ENCODE measurements around the gene POP4.

POP4 gene

DNA sequence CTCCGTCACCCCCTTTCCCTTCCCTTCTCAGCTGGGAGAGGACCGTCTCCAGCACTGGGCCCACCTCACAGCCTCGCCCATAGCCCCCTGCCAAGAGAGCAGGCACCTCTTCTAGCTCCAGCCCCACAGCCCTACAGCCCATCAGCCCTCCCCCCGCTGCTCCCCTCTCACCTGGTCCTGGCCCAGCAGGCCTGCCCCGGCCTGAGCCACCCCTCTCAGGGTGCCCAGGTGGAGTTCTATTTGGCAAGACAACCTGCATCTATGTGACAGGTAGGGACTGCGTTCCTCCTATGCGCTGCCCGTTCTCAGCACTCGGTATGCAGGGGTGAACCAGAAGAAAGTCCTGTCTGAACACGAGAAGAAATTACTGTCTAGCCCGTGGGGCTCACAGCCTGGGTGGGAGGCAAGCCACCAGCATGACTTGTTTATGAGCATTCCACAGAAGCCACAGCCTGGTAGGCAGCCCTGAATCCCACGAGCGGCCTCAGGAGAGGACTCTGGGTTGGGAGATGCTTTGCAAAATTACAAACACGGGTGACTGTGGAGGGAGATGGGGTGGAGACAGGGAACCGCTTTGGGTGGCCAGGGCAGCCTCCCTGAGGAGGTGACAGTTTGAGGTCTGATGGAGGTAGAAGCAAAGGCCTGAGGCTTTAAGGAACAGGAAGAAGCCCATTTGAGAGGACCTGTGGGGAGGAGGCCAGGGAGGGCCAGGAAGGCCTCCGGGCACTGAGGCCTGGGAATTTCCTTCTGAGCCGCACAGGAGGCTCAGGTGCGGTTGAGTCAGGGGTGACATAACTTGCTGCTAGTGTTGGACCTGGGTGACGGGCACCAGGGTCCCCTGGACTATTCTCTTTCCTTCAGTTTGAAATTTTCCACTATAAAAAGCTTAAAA is 58.0 kb downstream of the POP4 start:
- no peak for DNase-seq (ENCODE audit: low read depth)

DNA sequence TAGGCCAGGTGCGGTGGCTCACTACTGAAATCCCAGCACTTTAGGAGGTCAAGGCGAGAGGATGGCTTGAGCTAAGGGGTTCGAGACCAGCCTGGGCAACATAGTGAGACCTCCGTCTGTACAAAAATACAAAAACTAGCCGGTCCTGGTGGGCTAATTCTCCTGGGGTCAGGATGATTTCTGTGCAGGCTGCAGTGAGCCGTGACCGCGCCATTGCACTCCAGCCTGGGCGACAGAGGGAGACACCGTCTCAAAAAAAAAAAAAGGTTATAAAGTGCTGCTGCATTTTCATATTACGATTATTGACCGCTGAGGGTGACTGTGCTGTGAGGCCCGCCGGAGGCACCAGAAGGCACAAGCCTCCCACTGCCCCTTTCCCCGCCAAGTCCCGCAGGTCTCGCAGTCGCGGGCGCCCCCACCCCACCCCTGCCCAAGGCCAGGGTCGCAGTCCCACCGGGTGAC is 58.7 kb downstream of the POP4 start:
- DNase-seq (ENCODE audit: low read depth), result no peak

DNA sequence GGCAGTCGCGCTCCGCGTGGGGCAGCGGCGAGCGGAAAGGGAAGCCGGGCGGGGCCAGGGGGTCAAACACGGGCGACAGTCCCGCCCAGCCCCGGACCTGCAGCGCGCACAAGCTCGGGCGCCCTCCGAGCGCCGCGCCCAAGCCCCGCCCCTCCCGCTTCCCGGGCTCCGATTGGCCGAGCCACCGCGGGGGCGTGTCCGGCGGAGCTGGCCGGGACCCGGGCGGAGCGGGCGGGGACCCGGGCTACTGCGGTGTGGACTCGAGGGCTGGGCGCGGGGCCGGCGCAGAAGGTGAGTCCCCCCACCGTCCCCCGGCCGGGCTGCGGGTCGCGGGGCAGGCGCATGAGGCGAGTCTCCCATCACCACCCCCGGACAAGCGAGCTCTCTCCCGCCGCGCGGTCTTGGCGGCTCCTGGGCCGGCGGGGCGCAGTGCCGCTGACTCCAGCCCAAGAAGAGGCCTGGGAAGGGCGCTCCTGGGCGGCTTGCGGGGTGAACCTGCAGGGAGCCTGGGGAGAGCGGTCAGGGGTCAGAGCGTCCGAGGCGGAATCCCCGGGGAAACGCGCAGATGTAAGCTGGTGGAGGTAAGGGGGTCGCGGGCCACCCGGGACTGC is 59.2 kb downstream of the POP4 start, which contains the start of gene PLEKHF1:
Gene PLEKHF1, plus strand, starts transcription at position 247 of the 611 bp plus-strand sequence. CDS start 8,379 bp downstream, outside the sequence.
- peak; percentile 75 for DNase-seq (ENCODE audit: low read depth)

DNA sequence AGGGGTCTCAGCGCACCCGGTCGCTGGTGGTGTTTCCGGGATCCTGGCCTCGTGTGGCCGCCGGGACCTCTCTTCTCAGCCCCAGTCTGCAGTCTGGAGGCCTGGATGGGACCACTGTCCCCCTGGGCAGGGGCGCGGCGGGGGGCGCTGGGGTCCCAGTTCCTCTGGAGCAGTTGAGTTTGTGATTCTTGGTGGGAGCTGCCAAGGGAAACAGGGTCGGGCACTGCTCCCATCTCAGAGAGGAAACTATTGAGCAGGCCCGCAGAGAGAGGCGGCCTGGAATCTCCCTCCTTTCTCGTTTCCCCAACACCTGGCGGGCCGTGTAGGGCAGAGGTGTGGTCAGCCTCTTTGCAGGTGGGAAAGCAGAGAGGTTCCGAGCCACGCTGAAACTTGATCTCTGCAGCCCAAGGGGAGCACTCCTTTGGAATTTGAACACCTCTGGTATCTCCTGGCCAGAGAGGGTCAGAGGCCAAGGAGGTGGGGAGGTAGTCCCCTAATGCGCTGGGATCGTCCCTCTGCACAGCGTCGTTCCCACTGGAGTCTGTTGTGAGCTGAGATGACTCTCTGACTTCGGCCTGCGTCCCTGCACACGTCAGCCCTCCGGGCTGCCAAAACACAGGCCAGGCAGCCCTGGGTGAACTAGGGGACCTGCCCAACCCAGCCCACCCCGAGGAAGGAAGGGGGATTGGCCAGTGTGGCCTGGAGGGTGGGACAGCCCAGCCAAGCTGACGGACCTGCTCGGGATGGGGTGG is 59.9 kb downstream of the POP4 start:
- DNase-seq (ENCODE audit: low read depth), result no peak

All from activated T-helper 9 cell treated with anti-CD3 and anti-CD28 coated beads, Interleukin-2, amount 50 U/mL, for 16 hours (primary cell).